Upper lobe of left lung (tissue), 4 donors: Measurements from ENCODE around the gene THOP1.

ENCODE experiments used
- EP300 ChIP-seq, 4 donors: sonication (generic); formaldehyde crosslinking; IDR thresholded peaks; one replicate each; pipeline ENCODE4 v1.5.1; 2017; ENCODE audit warnings: antibody characterized with exemption in 4 of 4, control low read depth in 2 of 4
- POLR2A ChIP-seq, 4 donors: fragments of 450-650 bp; IDR thresholded peaks; one replicate each; pipeline ENCODE4 v1.5.1; 2016 to 2017; ENCODE audit warnings: antibody characterized with exemption in 4 of 4, mild to moderate bottlenecking in 2 of 4
- POLR2AphosphoS5 ChIP-seq, 2 donors: sonication (generic); formaldehyde crosslinking; IDR thresholded peaks; one replicate each; pipeline ENCODE4 v1.5.1; 2017; ENCODE audit warnings: antibody characterized with exemption in 2 of 2
- TF ChIP-seq, protein P1 (sequence below), 6 experiments: fragments of 450-650 bp in 4 of 6; fragments of 200-600 bp in 2 of 6; sonication (generic) in 2 of 6; IDR thresholded peaks; one replicate each; pipeline ENCODE4 v1.5.1; 2016 to 2019; ENCODE audit warnings: antibody characterized with exemption in 6 of 6

GRCh38 chr19:2774083-2774679 lies 11.1 kb upstream of the THOP1 start:
- TF ChIP-seq, protein P1, sequence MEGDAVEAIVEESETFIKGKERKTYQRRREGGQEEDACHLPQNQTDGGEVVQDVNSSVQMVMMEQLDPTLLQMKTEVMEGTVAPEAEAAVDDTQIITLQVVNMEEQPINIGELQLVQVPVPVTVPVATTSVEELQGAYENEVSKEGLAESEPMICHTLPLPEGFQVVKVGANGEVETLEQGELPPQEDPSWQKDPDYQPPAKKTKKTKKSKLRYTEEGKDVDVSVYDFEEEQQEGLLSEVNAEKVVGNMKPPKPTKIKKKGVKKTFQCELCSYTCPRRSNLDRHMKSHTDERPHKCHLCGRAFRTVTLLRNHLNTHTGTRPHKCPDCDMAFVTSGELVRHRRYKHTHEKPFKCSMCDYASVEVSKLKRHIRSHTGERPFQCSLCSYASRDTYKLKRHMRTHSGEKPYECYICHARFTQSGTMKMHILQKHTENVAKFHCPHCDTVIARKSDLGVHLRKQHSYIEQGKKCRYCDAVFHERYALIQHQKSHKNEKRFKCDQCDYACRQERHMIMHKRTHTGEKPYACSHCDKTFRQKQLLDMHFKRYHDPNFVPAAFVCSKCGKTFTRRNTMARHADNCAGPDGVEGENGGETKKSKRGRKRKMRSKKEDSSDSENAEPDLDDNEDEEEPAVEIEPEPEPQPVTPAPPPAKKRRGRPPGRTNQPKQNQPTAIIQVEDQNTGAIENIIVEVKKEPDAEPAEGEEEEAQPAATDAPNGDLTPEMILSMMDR (IDR thresholded peaks at IDR 0.05): no peak
- TF ChIP-seq EP300 (IDR thresholded peaks at IDR 0.05) (no peak), POLR2A (IDR thresholded peaks at IDR 0.05) (no peak), POLR2AphosphoS5 (IDR thresholded peaks at IDR 0.05) (no peak)
